KBM-7 (cell line): ENCODE measurements around the gene TP53I11.

Source experiments
- DNase-seq: peaks from one replicate; pipeline ENCODE4 v3.0.0-alpha.2; 2015
- in situ Hi-C: fragments of 300-500 bp; cut with MboI; formaldehyde crosslinking; loops from 2 replicates; pipeline ENCODE4 v1.14.3; 2020; ENCODE audit warnings: low sequenced_read_pairs, low pct_unique_long_range_greater_than_20kb, mixed read lengths

TP53I11 gene

DNA sequence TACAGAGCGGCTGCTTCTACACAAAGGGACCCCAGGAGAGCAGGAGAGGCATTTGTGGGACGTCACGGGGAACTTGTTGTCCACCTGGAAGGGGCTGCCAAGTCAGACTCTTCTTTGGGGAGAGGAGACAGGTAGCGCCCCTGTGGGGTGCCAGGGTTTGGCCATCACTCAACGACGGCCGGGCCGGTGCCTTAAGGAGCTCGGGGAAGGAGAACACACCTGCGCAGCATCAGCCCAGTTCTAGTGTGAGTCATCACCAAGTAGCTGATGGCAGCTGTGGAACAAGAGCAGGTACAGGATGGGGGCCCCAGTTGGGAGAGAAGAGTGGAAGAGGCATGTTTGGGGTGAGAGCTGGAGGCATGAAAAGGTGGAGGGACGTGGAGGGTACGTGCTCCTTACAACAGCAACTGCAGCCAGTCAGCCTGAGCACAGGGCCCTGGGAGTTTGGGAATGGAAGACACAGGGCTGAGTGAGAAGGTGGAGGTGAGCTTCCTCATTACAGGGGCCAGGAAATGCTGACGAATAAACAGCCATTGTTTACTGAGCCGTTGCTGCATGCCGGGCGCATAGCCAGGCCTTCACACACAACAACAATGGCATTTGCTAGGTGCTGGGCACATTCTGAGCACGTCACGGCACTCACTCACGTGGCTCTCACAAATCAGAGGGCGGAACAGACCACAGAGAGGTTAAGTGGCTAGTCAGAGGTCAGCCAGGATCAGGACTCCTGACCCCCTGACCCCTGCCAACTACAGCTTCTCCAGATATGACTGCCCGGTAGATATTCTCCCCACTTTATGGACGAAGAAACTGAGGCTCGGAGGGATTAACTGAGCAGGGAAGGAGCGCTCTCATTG is 29.1 kb upstream of the TP53I11 start:
- DNase-seq: no peak
- in situ Hi-C loops: no loop called here

DNA sequence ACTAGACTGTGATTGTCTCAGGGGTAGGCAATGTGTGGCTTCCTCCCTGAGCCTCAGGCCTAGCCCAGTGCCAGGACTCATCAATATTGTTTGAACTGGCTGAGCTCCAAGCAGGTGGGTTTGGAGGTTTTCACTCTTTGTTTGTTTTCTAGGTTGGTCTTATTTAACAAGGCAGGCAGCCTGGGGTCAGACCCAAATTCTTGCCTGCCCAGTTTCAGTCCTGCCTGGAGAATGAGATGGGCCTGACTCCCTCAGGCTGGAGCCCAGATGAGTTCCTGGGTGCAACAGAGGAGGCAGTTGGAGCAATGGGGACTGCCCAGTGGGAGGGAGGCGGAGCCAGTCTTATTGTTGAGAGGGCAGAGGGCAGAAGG is 28.3 kb upstream of the TP53I11 start:
- in situ Hi-C loops: no loop called here
- no peak for DNase-seq

DNA sequence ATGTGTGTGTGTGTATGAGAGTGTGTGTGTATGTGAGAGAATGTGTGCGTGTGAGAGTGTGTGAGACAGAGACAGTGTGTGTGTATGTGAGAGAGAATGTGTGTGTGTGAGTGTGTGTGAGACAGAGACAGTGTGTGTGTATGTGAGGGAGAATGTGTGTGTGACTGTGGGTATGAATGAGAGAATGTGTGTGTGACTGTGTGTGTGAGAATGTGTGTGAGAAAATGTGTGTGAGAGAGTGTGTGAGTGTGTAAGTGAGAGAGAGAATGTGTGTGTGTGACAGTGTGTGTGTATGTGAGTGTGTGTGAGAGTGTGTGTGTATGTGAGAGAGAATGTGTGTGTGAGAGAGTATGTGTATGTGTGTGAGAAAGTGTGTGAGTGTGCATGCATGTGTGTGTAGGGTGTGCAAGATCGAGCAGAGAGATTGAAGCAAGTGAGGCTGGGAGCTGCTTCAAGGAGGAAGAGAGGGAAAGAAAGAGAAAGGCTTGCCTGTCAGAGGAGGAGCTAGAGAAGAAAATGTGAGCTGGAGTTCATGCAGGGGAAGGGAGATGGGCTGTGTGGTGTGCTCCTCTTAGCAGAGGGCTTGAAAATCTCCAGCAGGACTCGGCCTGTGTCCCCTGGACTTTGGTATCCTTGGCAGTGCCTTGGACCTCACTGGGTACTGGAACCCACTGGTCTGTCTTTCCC is 27.7 kb upstream of the TP53I11 start:
- no peak for DNase-seq

DNA sequence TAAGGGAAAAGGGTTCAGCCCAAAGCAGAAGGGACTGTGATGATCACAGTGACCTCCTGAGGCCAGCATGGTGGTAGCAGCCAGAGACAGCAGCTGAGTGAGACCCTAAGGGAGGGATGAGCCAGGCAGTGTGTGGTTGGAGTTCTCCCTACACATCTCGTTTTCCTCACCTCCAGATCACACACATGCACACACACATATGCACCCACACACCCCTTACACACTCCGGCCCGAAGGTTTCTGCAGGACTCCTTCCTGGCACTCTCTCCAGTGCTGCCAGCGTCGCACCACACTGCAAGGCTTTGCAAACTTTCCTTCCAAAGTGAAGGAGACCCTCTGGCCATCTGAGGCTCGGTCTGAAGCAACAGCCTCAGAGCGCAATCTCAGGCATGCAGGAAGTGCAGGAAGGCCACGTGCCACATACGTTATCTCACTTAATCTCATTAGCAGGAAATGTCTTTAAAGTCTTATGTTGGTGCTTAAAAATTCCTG is 26.9 kb upstream of the TP53I11 start:
- in situ Hi-C loops: no loop called here
- no peak for DNase-seq

More for the DNA sequence above, 27.7 kb upstream of the TP53I11 start:
- in situ Hi-C loops: no loop called here

DNA sequence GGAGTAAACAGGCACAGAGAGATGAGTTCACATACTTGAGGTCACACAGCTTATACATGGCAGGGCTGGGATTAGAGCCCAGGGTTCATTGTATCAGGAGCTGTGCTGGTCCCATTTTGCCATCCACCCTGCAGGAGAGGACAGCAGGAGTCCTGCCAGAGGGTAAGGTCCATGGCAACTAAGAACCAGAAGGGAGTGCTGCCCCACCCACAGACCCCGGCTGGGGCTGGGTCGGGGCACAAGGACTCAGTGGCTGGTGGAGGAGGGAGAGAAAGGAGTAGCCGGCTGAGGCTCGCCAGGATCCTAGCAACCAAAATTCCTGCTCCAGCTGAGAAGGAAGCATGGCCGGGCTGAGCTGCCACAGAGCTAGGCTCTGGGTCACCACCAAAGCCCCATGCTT is 25.9 kb upstream of the TP53I11 start:
- in situ Hi-C loops: no loop called here
- DNase-seq: no peak

DNA sequence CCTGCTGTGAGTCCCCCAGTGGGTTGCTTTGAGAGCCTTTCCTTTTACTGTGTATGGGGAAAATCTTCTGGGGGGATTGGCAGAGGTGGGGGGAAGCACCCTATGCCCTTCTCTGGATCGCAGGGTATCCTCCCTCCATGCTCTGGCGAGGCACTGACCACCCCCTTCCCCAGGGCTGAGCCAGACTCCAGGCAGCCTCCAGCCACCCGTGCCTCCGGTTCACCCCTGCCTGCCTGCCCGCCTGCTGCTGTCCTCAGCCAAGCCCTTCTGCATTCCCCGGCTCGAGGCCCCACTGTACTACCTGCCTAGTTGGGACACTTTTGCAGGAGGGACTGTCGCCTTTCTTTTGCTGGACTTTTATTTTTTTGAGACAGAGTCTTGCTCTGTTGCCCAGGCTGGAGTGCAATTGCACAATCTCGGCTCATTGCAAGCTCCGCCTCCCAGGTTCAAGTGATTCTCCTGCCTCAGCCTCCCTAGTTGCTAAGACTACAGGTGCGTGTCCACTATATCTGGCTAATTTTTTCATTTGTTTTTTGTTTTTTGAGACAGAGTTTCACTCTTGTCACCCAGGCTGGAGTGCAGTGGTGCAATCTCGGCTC is 23.8 kb upstream of the TP53I11 start:
- DNase-seq: no peak
- in situ Hi-C loops: no loop called here

DNA sequence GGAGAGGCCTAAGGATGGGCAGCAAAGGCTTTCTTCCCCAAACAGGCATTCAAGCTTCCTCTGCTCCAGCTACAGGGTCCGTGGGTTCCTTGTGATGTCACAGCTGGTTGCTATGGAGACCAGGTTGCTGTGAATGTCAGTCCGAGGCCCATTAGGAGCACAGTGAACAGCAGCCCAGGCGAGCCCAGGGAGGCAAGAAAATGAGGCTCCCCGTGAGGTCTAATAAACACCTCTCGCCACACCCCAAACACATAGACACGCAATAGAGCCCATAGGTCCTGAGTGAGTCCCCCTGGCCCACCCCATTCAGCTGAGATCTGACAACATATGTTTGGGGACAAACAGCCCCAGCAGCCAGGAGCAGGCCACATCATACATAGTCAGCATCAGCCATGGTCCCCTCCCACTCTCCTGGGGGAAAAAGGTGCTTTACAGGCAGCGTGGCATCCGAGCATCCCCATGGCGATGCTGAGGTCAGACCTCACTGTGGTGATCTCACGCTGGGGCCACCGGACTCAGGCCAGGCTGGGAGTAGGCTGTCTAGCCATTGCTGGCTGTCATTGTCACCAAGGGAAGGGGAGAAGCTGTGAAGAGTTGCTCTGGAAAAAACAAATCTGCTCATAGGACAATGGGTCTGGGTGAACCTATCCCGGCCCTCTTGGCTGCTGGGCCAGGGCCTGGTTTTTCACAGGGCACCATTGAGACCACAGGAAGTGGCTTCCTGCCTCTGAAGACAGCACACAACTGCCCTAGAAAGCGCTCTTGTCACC is 23.1 kb upstream of the TP53I11 start:
- in situ Hi-C loops: no loop called here
- DNase-seq: no peak

DNA sequence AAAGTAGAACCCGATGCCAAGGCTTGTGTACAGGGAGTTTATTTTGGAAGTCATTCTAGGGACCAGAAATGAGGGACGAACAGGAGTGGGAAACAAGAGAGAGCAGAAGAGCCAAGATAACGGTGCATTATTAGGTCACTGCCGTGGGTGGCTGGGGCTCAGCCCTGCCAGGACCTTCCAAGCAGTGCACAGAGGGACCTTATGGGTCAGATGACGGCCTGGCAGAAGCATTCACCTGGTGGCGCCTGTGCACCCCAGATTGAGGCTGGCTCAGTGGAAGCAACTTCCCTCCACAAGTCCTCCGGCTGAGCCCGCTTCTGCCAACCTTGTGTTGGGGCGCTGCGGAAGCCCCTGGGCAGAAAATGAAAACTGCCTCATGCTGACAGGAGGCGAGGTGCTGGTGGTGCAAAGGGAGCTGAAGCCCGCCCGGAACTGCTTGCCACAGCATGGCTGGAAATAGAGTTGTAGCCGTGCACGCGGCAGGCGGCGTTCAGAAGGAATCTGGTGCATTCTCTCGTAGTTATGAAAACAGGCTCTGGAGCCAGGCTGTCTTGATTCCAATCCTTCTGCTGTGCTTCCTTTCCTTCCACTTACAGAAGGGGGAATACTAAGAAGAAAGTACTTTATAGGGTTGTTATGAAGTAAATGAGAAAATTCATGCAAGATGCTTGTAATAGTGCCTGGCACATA is 22.2 kb upstream of the TP53I11 start:
- in situ Hi-C loops: no loop called here
- no peak for DNase-seq

DNA sequence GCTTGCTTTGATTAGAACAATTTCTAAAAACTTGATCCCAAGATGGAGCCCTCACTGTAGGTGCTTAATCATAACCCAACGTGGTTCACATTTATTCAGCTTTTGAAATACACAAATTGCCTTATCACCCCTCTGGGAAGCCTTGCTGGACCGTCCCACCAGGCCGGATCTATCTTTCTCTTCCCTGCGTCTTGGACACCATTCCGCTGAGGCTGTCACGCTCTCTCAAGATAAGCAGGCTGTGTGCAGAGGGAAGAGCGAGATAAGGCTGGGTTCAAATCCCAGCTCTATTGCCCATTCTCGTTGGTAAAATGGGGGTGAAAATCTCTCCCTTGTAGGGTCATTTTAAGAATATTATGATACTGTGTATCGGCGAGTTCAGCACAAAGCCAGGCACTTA is 20.5 kb upstream of the TP53I11 start:
- in situ Hi-C loops: no loop called here
- no peak for DNase-seq

DNA sequence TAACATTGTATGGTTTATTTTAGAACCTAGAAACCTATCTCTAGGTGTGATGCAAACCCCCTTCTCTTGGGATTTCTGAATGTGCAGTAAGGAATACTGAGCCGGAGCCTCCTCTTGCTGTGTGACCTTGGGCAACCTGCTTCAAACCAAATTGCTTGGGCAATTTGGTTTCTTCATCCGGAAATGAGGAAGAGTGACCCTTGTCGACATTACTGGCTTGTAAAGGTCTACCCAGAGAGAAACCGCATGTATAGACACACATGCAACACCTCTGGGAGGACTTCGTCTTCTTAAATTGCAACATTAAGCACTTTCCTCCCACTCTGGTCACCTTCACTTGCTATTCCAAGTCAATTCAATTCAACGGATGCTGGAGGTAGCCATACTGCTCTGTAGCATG is 19.6 kb upstream of the TP53I11 start:
- in situ Hi-C loops: no loop called here
- no peak for DNase-seq

DNA sequence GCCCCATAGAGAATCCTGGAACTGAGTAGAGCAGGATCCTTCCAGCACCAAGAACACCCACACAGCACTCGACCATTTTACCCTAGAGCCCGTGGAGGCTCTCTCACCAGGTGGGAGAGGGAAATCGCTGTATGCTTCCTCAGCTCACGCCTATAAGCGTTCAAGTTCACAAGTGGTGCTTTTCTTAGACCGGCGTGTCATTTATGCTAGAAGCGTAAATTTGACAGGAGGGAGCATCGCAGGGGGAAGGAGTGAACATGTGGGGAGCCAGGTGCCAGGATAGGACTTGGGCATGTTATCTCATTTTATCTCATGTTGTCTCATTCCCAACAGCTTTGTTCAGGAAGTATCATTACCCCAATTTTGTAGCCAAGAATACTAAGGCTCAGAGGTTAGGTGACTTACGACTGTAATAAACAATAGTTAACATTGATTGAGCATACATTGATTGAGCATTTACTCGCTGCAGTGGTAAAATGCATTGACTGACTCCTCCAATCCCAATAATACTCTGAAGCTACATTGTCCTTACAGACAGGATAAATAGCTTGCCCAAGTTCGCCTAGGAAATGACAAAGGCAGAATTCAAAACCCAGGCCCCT is 19.1 kb upstream of the TP53I11 start:
- in situ Hi-C loops: no loop called here
- DNase-seq: no peak

DNA sequence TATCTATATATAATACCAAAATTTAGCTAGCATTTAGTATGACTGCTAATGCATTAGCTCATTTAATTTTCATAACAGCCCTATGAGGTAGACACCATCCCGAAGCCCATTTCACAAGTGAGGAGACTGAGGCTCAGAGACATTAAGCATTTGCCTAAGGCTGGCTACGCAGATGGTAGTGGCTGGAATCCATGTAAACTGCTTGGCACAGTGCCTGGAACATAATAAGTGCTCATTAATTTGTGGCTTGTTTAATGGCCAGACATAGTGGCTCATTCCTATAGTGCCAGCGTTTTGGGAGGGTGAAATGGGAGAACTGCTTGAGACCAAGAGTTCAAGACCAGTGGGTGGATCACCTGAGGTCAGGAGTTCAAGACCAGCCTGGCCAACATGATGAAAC is 17.8 kb upstream of the TP53I11 start:
- in situ Hi-C loops: no loop called here
- DNase-seq: no peak

DNA sequence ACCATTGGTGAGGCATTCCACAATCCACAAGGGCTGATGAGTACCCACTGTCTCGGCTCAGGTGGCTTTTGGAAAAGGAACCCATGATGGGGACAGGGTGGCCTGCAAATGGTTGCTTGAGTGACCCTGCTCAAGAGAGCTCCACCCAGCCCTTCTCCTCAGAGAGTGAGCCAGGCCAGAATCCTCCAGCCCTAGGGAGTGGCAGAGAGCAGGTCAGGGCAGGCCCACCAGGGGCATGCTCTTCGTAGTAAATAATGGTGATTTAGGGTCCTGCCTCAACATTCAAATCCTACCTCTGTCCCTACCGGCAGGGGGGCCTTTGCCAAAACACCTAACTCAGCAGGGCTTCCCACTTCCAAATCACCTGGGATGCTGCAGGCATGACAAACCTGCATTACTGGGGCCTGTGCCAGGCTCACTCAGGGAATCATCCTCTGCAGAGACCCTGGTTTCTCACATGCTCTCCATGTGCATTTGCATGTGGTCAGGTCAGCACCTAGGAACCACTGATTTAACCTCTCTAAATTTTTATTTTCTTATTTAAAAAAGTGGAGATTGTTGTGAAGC is 17.3 kb upstream of the TP53I11 start:
- no peak for DNase-seq

DNA sequence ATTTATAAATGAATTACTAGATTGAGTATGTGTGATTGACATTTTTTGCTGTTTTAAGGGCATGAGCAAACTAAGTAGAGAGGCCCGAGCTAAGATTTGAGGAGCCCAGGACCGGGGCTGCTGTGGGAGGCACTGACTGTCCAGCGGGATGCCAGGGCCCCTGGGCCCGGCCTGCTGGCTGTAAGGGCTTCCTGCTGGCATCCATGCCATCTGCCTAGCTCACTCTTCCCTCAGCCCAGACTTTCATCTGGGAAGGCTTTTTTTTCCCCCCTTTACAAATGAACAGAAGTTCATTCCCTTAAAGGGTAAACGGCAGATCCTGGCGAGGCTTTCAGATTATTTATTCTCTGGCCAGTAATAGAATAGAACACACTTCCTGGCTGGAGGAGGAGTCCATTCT is 16.0 kb upstream of the TP53I11 start:
- in situ Hi-C loops: no loop called here
- no peak for DNase-seq

More for the DNA sequence above, 17.3 kb upstream of the TP53I11 start:
- in situ Hi-C loops: no loop called here

DNA sequence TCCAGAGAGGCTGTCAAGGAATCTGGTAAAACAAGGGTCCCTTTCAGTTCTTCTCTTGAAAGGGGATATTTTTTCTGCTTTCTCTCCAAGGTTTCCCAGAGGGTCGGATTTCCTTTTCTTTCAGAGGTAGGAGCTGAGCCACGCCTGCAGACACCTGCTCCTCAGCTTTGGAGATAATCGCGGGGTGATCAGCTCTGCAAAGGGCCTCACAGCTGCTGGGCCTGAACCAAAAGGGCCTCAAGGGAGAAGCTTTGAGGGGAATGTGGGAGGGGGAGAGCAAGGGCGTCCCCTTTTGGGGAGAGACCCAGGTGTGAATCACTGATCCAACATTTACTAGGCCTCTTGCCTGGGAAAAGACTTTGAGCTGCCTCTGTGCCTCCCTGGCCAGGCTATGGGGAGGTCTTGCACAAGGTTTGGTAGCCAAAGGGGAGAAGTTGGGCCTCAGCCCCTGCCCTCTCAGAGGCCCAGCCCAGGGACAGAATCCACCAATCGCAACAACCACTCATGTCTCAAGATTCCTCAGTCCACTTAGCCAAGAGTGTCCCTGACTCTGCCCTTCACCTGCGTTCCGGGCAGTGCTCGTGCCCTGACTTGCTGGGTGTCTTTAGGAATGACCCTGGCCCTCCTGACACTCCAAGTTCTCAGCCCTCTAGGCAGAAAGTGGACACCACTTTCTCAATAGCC is 14.0 kb upstream of the TP53I11 start:
- in situ Hi-C loops: no loop called here
- no peak for DNase-seq

DNA sequence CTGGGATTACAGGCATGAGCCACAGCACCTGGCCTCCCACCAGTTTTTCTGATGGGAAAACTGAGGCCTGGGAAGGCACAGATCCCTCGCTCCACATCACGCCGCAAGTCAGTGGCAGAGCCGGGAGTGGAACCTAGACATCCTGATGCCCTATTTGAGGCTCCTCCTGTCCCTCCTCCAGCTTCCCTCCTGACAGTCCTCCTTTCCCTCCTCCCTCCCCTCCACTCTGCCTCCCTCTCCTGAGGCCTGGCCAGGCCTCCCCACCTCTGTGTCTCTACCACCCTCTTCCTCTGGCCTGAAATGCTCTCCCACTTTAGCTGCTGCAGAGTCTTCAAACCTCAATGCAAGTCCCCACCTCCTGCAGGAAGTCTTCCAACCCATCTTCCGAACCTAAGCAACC is 13.3 kb upstream of the TP53I11 start:
- DNase-seq: no peak
- in situ Hi-C loops: no loop called here

DNA sequence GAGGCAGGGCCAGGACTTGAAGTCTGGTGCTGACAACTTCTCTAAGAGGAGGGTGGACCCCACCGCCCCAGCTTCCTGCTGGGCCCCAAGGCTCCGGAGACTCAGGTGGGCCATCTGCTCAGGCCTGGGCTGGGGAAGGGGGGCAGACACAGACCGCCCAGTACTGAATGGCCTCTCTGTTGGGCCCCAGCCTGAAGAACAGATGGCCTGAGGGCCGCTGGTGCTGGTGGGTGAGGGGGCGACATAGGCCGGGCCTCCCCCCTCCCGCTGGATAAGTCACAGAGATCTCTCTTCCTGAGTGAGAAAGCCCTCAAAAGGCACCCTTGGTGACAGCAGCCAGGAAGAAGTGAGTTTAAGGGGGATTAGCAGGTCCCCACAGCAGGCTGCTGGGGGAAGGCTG is 12.5 kb upstream of the TP53I11 start:
- in situ Hi-C loops: no loop called here
- DNase-seq: no peak

DNA sequence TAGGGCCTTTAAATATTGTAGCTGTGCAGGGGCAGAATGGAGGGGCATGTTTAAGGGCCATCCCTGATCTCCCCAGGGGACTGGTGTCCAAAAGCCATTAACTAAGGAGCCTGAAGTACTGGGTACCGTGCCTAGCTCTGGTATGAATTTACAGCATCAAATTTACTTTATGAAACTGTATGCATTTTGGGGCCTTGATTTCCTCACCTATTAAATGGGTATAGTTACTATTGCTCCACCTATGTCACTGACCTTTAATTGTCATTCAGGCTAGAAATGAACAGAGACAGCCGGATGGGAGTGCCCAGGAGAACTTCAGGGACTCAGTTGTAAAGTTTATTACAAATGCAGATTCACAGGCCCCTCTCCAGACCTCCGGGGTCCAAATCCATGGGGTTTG is 11.8 kb upstream of the TP53I11 start:
- in situ Hi-C loops: no loop called here
- no peak for DNase-seq
